ENCODE results near the gene RALGPS1. TPM values are rescaled to one million over a fixed set of nuclear protein-coding genes. Genes with fewer than 3 reads are reported as not detected.

RALGPS1 gene
- total and polyA plus RNA-seq, 2 of the 13 experiments (the other 11 are each of a cell fraction or from before 2014, with no cell fraction given) = 3.7 to 6.5 TPM

- TF ChIP-seq TRAFD1 (CRISPR knock-in tag; IDR thresholded peaks at IDR 0.05; ENCODE audit: borderline replicate concordance) = no peak
- no peak for TF ChIP-seq TAF15 (IDR thresholded peaks at IDR 0.05; ENCODE audit: low read depth, low read length, poor library complexity, severe bottlenecking)
- no peak for TF ChIP-seq TOE1 (CRISPR knock-in tag; IDR thresholded peaks at IDR 0.05)
- no peak for TF ChIP-seq ERF (CRISPR knock-in tag; IDR thresholded peaks at IDR 0.05)
- no peak for TF ChIP-seq ZNF646 (CRISPR knock-in tag; IDR thresholded peaks at IDR 0.05)
- no peak for TF ChIP-seq ZNF354B (CRISPR knock-in tag; IDR thresholded peaks at IDR 0.05)
- TF ChIP-seq SIN3A (IDR thresholded peaks at IDR 0.05; ENCODE audit: borderline replicate concordance, low read depth, low read length) = no peak
- TF ChIP-seq ZNF768 (CRISPR knock-in tag; IDR thresholded peaks at IDR 0.05) = peak; percentile 17; the same call in 1 of the 2 replicates
- TF ChIP-seq FLYWCH1 (CRISPR knock-in tag; IDR thresholded peaks at IDR 0.05) = 0 out of 2 replicates have a peak, but pooled peaks have one; percentile 59
- TF ChIP-seq HIC2 (CRISPR knock-in tag; IDR thresholded peaks at IDR 0.05; ENCODE audit: low read depth) = peak; percentile 74; the same call in 1 of the 2 replicates
- peak; percentile 59; the same call in 1 of the 2 replicates for TF ChIP-seq ZNF280D (CRISPR knock-in tag; IDR thresholded peaks at IDR 0.05)
- 0 out of 2 replicates have a peak, but pooled peaks have one; percentile 39 for TF ChIP-seq PLSCR1 (CRISPR knock-in tag; IDR thresholded peaks at IDR 0.05; ENCODE audit: borderline replicate concordance)
- no peak for TF ChIP-seq SRSF4 (IDR thresholded peaks at IDR 0.05; ENCODE audit: low read depth, low read length, poor library complexity, severe bottlenecking)
Observed at GRCh38 chr9:127224178-127224882, 309.7 kb downstream of the RALGPS1 start (continued).

Data from HepG2 (cell line).